PC-9 (cell line): Measurements from ENCODE around the gene LDHD. TPM values are rescaled to one million over a fixed set of nuclear protein-coding genes. Genes with fewer than 3 reads are reported as not detected.

Experiments
- BruUV-seq: library from RNA; stranded (reverse); fragments of 400-500 nt; replicated peaks from 2 replicates; lab custom pipeline; 2021; lab: Mats Ljungman, UMichigan
- CTCF ChIA-PET: fragments of 300-600 bp; sonication (Branson Sonifier 250); formaldehyde crosslinking; loops from one replicate; lab custom pipeline; 2022; ENCODE audit warnings: antibody characterized with exemption; lab: Charles Lee
- POLR2A ChIA-PET: fragments of 300-600 bp; sonication (Branson Sonifier 250); formaldehyde crosslinking; loops from one replicate; lab custom pipeline; 2022; ENCODE audit warnings: antibody characterized with exemption; ENCODE audit not compliant: unreplicated experiment; lab: Charles Lee
- DNase-seq, 2 experiments: peaks; one replicate each; pipeline versions ENCODE4 v3.0.0 to v3.0.0-alpha.2; 2015 to 2022; ENCODE audit warnings: mixed read lengths in 1 of 2
- H2AFZ ChIP-seq: fragments of 200-600 bp; sonication (generic); 2 replicates; pipeline ENCODE4 v1.8.1; 2017; ENCODE audit warnings: antibody characterized with exemption
- H3F3A ChIP-seq: fragments of 200-600 bp; sonication (generic); 2 replicates; pipeline ENCODE4 v1.8.1; 2017; ENCODE audit warnings: antibody characterized with exemption, mild to moderate bottlenecking, low read depth; ENCODE audit not compliant: insufficient read depth
- H3K27ac ChIP-seq: fragments of 200-600 bp; sonication (generic); 2 replicates; pipeline ENCODE4 v1.6.1; 2016; ENCODE audit warnings: mixed run types
- H3K27me3 ChIP-seq: fragments of 200-600 bp; sonication (generic); 2 replicates; pipeline ENCODE4 v1.6.1; 2016; ENCODE audit warnings: low read depth, mixed run types; ENCODE audit not compliant: insufficient read depth
- H3K36me3 ChIP-seq: fragments of 200-600 bp; sonication (generic); 2 replicates; pipeline ENCODE4 v1.6.1; 2016; ENCODE audit warnings: low read depth, mixed run types
- H3K4me1 ChIP-seq: fragments of 200-600 bp; sonication (generic); replicated peaks from 2 replicates; pipeline ENCODE4 v1.6.1; 2016; ENCODE audit warnings: mixed run types; ENCODE audit not compliant: insufficient read depth
- H3K4me2 ChIP-seq: fragments of 200-600 bp; sonication (generic); 2 replicates; pipeline ENCODE4 v1.6.1; 2017; ENCODE audit warnings: mixed run types
- H3K4me3 ChIP-seq: fragments of 200-600 bp; sonication (generic); 2 replicates; pipeline ENCODE4 v1.6.1; 2016; ENCODE audit warnings: mixed run types
- H3K79me2 ChIP-seq: fragments of 200-600 bp; sonication (generic); 2 replicates; pipeline ENCODE4 v1.6.1; 2017; ENCODE audit warnings: low read depth, mixed run types
- H3K9me2 ChIP-seq: fragments of 200-600 bp; sonication (generic); 2 replicates; pipeline ENCODE4 v1.8.1; 2017; ENCODE audit warnings: mild to moderate bottlenecking; ENCODE audit not compliant: insufficient read depth
- H3K9me3 ChIP-seq: fragments of 200-600 bp; sonication (generic); 2 replicates; pipeline ENCODE4 v1.8.1; 2016; ENCODE audit warnings: low read depth; ENCODE audit not compliant: insufficient read depth
- H4K20me1 ChIP-seq: fragments of 200-600 bp; sonication (generic); 2 replicates; pipeline ENCODE4 v1.8.1; 2017; ENCODE audit not compliant: insufficient read depth
- CTCF ChIP-seq: fragments of 200-600 bp; sonication (generic); conservative IDR thresholded peaks from 2 replicates; pipeline ENCODE4 v1.6.1; 2017; ENCODE audit warnings: mixed run types, antibody characterized with exemption, mild to moderate bottlenecking, moderate library complexity
- EZH2 ChIP-seq: fragments of 200-600 bp; sonication (generic); IDR thresholded peaks from 2 replicates; pipeline ENCODE4 v1.8.0; 2017; ENCODE audit warnings: antibody characterized with exemption, low read depth
- intact Hi-C: fragments of 100-400 bp; cut with micrococcal nuclease; formaldehyde crosslinking; loops from one replicate; pipeline ENCODE4 v1.10.0; 2022; ENCODE audit not compliant: unreplicated experiment
- total RNA-seq: library from RNA; stranded (reverse); gene quantifications from 2 replicates; pipeline ENCODE4 v1.2.3, GENCODE V29; 2021

The LDHD gene
- total RNA-seq, 1 experiment from 2014 or later, result 1.3 TPM

GRCh38 chr16:75085556-75085955, 31.0 kb downstream of the LDHD start:
- Histone ChIP-seq H3K4me2 (no peak overlapping the region), H3K9me2 (no peaks in the 10 kb centered on the region), H3K79me2 (peaks cover 99% of the 10 kb centered on the region), H3K9me3 (no peaks in the 10 kb centered on the region), H3K4me1 (peaks cover 17% of the 10 kb centered on the region), H3K4me3 (no peak overlapping the region), H3K36me3 (no peaks in the 10 kb centered on the region), H3K27me3 (no peaks in the 10 kb centered on the region), H3F3A (0 out of 2 replicates have a peak, but pooled peaks cover 4% of the 10 kb centered on the region), H3K27ac (no peak overlapping the region), H2AFZ (no peak overlapping the region), H4K20me1 (peaks cover 9% of the 10 kb centered on the region; the same call in 1 of the 2 replicates)
- ChIA-PET POLR2A (no interaction called here), CTCF (no interaction called here)
- no peak for TF ChIP-seq CTCF
- TF ChIP-seq EZH2, result no peak
- intact Hi-C loops, result no loop called here
- DNase-seq, result no peak
- BruUV-seq, result no TSS peak

GRCh38 chr16:75083813-75084212, 32.8 kb downstream of the LDHD start:
- POLR2A ChIA-PET, result no interaction called here
- intact Hi-C loops, result no loop called here
- H3K4me1 ChIP-seq, result peaks cover 8% of the 10 kb centered on the region
- TF ChIP-seq CTCF (no peak), EZH2 (no peak)
- H2AFZ ChIP-seq, result no peak overlapping the region
- BruUV-seq, result no TSS peak
- CTCF ChIA-PET, result no interaction called here
- DNase-seq, result no peak
- no peak overlapping the region for H3K4me2 ChIP-seq
- H3K36me3 ChIP-seq, result no peaks in the 10 kb centered on the region
- H4K20me1 ChIP-seq, result peaks cover 9% of the 10 kb centered on the region; the same call in 1 of the 2 replicates
- H3F3A ChIP-seq, result 0 out of 2 replicates have a peak, but pooled peaks cover 4% of the 10 kb centered on the region
- peaks cover 99% of the 10 kb centered on the region for H3K79me2 ChIP-seq
- H3K9me2 ChIP-seq, result no peaks in the 10 kb centered on the region
- no peaks in the 10 kb centered on the region for H3K9me3 ChIP-seq
- no peak overlapping the region for H3K4me3 ChIP-seq
- no peaks in the 10 kb centered on the region for H3K27me3 ChIP-seq
- H3K27ac ChIP-seq, result no peak overlapping the region

- no peak overlapping the region for H3K4me3 ChIP-seq
- no peak overlapping the region for H2AFZ ChIP-seq
- H3K27ac ChIP-seq, result no peak overlapping the region
- peaks cover 98% of the 10 kb centered on the region for H3K79me2 ChIP-seq
- CTCF ChIA-PET, result no interaction called here
- BruUV-seq, result no TSS peak
- intact Hi-C loops, result no loop called here
- H3K9me2 ChIP-seq, result no peaks in the 10 kb centered on the region
- no peaks in the 10 kb centered on the region for H3K9me3 ChIP-seq
- peaks cover 9% of the 10 kb centered on the region; the same call in 1 of the 2 replicates for H4K20me1 ChIP-seq
- no peaks in the 10 kb centered on the region for H3K36me3 ChIP-seq
- H3K4me1 ChIP-seq, result peaks cover 8% of the 10 kb centered on the region
- H3F3A ChIP-seq, result 0 out of 2 replicates have a peak, but pooled peaks cover 7% of the 10 kb centered on the region
- H3K27me3 ChIP-seq, result no peaks in the 10 kb centered on the region
- no peak for TF ChIP-seq EZH2
- TF ChIP-seq CTCF, result no peak
- POLR2A ChIA-PET, result interaction anchor here (0.5 kb wide), 1 partner anchor 446 kb away, joined by 14 read pairs; no protein-coding TSS in a partner anchor
- DNase-seq, result no peak
- H3K4me2 ChIP-seq, result no peak overlapping the region
These were observed 35.3 kb downstream of the LDHD start for GRCh38 chr16:75081179-75081859.
